NCI-H128 (cell line): ENCODE data around the gene CCL18.
"Not testable (repeated sequence)": the region's sequence is repeated elsewhere in the genome, so short reads cannot be mapped to it uniquely, and the experiment has no call there.

Experiments used
- DNase-seq: peaks from one replicate; lab custom pipeline; 2025; ENCODE audit not compliant: unreplicated experiment; lab: John Stamatoyannopoulos, UW

The CCL18 gene

GRCh38 chr17:36070427-36070826, 6.4 kb downstream of the CCL18 start:
- DNase-seq = no peak

GRCh38 chr17:36071751-36072150, 7.7 kb downstream of the CCL18 start:
- no peak for DNase-seq

GRCh38 chr17:36072431-36073121, 8.5 kb downstream of the CCL18 start:
- DNase-seq = no peak

GRCh38 chr17:36074365-36074764, 10.3 kb downstream of the CCL18 start:
- DNase-seq = no peak

GRCh38 chr17:36081681-36082471, 17.8 kb downstream of the CCL18 start:
- DNase-seq = not testable (repeated sequence)

- not testable (repeated sequence) for DNase-seq
These were observed 18.5 kb downstream of the CCL18 start for GRCh38 chr17:36082482-36083120.

- not testable (repeated sequence) for DNase-seq
These were observed 19.6 kb downstream of the CCL18 start for GRCh38 chr17:36083691-36084090.

- DNase-seq = no peak
These were observed 21.7 kb downstream of the CCL18 start for GRCh38 chr17:36085765-36086164.

GRCh38 chr17:36086791-36087190, 22.7 kb downstream of the CCL18 start:
- no peak for DNase-seq

GRCh38 chr17:36087471-36087870, 23.4 kb downstream of the CCL18 start:
- not testable (repeated sequence) for DNase-seq

- DNase-seq = not testable (repeated sequence)
These were observed 24.0 kb downstream of the CCL18 start for GRCh38 chr17:36087897-36088572.

- DNase-seq = no peak
These were observed 24.7 kb downstream of the CCL18 start for GRCh38 chr17:36088670-36089338.

GRCh38 chr17:36089339-36089865, 25.3 kb downstream of the CCL18 start:
- no peak for DNase-seq

- no peak for DNase-seq
These were observed 26.1 kb downstream of the CCL18 start, which contains the start of gene CCL3 for GRCh38 chr17:36089888-36090836. CCL3 (minus strand) TSS chr17:36090143; CDS start chr17:36090058, 85 bp downstream.

GRCh38 chr17:36092230-36092629, 28.2 kb downstream of the CCL18 start:
- DNase-seq = no peak

GRCh38 chr17:36092715-36093114, 28.6 kb downstream of the CCL18 start:
- DNase-seq = not testable (repeated sequence)

- DNase-seq = no peak
These were observed 30.2 kb downstream of the CCL18 start for GRCh38 chr17:36094232-36094631.

- no peak for DNase-seq
These were observed 30.7 kb downstream of the CCL18 start for GRCh38 chr17:36094746-36095145.

GRCh38 chr17:36095992-36096391, 31.9 kb downstream of the CCL18 start:
- DNase-seq = no peak
